Tibial nerve (tissue), 4 donors: ENCODE results near the gene RAP1A.
A peak's percentile ranks its signal among the peaks of the same experiment; 100 is the strongest.

ENCODE experiments used
- EP300 ChIP-seq, 2 donors: sonication (generic); formaldehyde crosslinking; IDR thresholded peaks; one replicate each; pipeline ENCODE4 v1.6.1; 2017; ENCODE audit warnings: antibody characterized with exemption in 2 of 2, mild to moderate bottlenecking in 1 of 2
- POLR2A ChIP-seq, 2 donors: fragments of 450-650 bp; IDR thresholded peaks; one replicate each; pipeline ENCODE4 v1.6.1; 2017; ENCODE audit warnings: antibody characterized with exemption in 2 of 2, mild to moderate bottlenecking in 2 of 2, moderate library complexity in 2 of 2
- TF ChIP-seq, protein P1 (sequence below), 5 experiments: fragments of 200-600 bp in 3 of 5; fragments of 450-650 bp in 2 of 5; sonication (generic) in 3 of 5; IDR thresholded peaks; one replicate each; pipeline ENCODE4 v1.5.1; 2016 to 2019; ENCODE audit warnings: antibody characterized with exemption in 5 of 5, mild to moderate bottlenecking in 3 of 5, moderate library complexity in 2 of 5

- TF ChIP-seq, protein P1, sequence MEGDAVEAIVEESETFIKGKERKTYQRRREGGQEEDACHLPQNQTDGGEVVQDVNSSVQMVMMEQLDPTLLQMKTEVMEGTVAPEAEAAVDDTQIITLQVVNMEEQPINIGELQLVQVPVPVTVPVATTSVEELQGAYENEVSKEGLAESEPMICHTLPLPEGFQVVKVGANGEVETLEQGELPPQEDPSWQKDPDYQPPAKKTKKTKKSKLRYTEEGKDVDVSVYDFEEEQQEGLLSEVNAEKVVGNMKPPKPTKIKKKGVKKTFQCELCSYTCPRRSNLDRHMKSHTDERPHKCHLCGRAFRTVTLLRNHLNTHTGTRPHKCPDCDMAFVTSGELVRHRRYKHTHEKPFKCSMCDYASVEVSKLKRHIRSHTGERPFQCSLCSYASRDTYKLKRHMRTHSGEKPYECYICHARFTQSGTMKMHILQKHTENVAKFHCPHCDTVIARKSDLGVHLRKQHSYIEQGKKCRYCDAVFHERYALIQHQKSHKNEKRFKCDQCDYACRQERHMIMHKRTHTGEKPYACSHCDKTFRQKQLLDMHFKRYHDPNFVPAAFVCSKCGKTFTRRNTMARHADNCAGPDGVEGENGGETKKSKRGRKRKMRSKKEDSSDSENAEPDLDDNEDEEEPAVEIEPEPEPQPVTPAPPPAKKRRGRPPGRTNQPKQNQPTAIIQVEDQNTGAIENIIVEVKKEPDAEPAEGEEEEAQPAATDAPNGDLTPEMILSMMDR (IDR thresholded peaks at IDR 0.05) = no peak
- TF ChIP-seq POLR2A (IDR thresholded peaks at IDR 0.05) = no peak
- TF ChIP-seq EP300 (IDR thresholded peaks at IDR 0.05) = peak in 1 of 2 donors; percentile 79
Measured at GRCh38 chr1:111605576-111605975, 14.0 kb upstream of the RAP1A start.
